ENCODE results near the gene CUL9.

Gene CUL9

DNA sequence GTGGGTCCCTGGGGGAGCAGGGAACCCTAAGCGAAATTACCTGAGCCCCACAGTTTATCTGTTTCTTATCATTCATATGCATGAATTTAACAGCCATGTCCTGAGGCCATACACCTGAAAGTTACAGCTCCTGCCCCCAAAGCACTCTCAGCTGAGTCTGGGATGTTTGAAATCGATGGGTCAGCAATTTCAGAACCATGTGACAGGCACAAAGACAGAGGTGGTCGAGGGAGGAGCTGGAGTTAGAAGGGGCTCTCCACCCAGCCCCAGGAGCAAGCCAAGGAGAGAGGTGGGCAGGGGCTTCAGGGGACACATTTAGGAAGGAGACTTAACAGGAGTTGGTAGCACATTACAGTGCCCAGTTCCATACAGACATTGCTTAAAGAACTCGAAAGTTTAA lies 76.2 kb downstream of the CUL9 start:
- no peak for DNase-seq

DNA sequence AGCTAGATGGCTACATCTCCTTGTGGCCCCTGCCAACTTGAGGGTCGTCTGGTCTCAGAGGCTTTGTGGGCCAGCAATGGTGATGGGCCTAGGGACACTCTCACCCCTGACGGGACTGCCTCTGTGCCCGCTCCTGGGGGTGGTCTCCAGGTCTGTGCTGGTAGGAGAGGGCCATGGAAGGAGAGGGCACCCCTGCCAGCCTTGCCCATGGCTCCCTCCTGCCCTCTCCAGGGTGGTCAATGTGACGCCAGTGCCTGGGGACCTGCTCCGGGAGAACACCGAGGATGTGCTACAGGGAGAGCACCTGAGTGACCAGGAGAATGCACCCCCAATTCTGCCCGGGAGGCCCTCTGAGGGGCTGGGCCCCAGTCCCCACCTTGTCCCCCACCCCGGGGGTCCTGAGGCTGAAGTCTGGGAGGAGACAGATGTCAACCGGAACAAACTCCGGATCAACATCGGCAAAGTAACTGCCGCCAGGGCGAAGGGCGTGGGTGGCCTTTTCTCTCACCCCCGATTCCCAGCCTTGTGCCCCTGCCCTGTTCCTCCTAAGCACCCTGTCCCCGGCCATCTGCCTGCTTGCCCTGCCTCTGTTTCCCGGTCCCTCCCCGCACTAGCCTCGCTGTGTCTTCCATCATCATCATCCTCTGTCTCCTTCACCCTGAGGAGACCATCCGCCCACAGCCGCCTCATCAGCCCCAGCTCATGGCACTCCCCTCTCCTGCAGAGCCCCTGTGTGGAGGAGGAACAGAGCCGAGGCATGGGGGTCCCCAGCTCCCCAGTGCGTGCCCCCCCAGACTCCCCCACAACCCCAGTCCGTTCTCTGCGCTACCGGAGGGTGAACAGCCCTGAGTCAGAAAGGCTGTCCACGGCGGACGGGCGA lies 77.1 kb downstream of the CUL9 start:
- no peak for DNase-seq

DNA sequence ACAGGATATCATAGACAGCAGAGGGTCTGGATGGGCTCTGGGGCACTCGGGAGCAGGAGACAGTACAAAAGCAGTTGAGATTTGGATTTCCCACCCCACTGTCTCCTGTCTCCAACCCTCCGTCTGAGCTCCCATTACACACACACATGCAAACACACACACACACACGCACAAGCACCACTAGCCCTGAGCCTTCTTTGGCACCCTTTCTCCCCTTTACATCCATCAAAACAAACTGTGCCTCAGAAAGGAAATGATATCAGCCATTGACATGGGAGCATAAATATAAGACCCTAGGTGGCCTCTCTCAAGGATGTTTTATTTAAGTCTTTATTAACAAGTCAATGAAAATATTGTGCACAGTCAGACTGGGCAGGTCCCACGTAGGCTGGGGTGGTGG lies 78.8 kb downstream of the CUL9 start:
- DNase-seq: no peak

DNA sequence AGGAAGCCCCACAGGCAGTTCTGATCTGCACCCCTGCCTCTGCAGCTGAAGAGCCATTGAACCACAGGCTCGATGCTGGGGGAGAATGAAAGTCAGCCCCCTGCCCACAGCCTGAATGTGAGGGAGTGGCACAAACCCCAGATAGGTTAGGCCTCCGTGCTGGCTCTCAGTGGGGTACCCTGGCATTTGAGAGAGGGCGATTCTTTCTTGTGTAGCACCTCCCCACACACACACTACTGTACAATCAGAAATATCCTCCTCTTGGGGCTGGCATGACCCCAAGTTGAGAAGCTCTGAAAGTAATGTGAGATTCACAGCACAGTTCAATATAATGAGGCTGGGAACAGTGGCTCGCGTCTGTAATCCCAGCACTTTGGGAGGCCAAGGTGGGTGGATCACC lies 79.2 kb downstream of the CUL9 start:
- DNase-seq: no peak

DNA sequence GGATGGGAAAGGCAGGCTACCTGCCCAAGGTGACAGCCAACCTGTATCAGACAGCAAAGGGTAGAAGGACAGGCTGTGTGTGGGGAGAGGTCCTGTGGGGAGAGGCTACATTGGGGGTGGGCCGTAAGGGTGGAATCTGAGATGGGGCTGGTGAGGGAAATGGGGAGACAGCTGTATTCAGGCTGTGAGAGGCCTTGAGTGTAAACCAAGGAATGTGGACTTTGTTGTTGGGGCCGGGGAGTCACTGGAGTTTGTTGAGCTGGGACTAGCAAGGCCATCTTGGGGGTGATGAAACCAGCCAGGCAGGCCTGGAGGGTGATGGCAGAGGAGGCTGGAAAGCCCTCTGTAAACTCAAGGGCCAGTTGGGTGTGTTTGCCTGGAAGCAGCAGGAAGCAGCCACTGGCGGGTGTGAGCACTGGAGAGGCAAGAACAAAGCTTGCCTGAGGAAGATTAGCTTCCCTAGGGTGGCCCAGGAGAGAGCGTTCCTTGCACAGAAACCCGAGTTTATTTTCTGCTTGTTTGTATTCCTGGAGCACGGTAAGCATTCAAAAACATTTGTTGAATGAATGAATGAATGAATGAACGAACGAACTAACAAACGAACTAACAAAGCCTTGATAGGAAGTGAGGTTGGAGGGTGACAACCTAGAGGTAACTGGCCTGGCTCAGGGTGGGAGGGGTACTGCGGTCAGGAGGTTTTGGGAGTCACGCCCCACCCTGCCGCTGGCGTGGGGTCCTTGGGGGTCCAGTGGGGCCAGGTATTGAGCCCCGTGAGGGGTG lies 80.2 kb downstream of the CUL9 start:
- no peak for DNase-seq

DNA sequence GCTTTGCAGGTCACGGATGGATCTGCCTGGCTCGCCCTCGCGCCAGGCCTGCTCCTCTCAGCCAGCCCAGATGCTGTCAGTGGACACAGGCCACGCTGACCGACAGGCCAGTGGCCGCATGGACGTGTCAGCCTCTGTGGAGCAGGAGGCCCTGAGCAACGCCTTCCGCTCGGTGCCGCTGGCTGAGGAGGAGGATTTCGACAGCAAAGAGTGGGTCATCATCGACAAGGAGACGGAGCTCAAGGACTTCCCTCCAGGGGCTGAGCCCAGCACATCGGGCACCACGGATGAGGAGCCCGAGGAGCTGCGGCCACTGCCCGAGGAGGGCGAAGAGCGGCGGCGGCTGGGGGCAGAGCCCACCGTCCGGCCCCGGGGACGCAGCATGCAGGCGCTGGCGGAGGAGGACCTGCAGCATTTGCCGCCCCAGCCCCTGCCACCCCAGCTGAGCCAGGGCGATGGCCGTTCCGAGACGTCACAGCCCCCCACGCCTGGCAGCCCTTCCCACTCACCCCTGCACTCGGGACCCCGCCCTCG lies 80.9 kb downstream of the CUL9 start:
- DNase-seq: no peak

DNA sequence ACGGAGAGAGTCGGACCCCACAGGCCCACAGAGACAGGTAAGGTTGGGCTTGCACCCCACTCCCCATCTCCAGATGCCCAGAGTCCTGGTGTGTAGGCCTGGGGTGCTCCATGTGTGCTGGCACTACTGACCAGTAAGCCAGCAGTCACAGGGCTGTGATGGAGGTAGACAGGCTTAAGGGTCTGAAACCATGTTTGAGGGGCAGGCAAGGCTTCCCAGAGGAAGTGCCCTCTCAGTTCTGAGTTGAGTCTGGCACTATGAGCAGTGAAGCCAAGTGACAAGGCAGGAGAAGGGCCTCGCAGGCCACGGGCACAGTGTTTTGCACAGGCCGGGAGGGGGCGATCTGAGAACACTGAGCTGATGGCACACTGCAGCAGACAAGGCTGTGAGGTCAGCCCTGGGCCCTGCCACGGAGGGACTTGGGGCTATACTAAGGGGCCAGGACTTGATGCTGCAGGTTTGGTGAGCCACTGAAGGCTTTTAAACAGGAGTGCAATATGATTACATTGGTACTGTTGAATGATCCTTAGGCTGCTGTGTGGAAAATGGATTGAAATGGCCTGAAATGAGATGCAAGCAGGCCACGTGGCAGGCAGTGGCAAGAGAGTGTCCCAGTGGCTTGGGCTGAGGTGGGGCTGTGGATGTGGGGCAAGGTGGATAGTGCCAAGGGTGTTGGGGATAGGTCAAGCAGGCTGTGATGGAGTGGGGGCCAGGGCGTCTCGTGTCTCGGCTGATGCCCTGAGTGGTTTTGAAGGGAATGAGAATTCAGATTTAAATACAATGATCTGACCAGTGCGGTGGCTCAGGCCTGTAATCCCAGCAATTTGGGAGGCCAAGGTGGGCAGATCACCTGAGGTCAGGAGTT lies 81.5 kb downstream of the CUL9 start:
- DNase-seq: no peak

DNA sequence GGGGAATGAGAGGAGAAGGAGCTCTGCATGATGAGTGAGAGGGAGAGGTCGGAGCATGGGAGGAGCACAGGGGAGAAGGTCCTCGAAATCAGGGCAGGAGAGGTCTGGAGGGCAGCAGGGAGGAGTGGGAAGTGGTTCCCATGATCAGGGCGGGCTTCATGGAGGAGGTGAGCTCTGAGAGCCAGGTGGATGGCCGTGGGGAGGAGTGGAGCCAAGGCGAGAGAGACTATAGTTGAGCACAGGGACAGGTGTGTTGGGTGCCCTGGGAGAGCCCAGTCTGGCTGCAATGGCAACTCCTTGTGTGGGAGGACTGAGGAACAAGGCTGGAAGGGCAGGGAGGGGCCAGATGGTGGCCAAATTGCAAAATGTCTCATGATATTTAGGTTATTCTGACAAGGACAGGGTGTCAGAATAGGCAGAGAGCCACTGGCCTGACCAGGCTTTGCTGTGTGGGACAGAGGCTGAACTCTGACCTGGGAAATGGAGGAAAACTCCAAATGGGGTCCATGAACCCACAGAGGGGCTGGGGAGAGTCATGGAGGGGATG lies 82.7 kb downstream of the CUL9 start:
- no peak for DNase-seq

DNA sequence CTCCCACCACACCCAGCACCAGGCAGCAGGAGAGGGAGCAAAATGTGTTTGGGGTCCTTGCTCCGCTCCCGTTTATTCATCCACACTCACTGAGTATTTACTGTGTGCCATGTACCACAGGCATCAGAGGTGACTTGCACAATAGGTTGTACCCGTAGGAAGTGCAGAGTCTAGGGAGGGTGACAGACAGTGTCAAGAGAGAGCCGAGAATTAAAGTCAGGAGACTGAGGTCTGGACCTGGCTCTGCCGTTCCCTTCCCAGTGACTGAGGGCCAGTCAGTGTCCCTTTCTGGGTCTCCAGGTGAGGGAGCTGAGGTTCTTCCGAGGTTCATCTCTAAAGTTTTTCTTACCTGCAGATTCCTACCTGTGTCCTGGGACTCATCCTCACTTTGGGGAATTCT lies 83.6 kb downstream of the CUL9 start:
- DNase-seq: no peak

DNA sequence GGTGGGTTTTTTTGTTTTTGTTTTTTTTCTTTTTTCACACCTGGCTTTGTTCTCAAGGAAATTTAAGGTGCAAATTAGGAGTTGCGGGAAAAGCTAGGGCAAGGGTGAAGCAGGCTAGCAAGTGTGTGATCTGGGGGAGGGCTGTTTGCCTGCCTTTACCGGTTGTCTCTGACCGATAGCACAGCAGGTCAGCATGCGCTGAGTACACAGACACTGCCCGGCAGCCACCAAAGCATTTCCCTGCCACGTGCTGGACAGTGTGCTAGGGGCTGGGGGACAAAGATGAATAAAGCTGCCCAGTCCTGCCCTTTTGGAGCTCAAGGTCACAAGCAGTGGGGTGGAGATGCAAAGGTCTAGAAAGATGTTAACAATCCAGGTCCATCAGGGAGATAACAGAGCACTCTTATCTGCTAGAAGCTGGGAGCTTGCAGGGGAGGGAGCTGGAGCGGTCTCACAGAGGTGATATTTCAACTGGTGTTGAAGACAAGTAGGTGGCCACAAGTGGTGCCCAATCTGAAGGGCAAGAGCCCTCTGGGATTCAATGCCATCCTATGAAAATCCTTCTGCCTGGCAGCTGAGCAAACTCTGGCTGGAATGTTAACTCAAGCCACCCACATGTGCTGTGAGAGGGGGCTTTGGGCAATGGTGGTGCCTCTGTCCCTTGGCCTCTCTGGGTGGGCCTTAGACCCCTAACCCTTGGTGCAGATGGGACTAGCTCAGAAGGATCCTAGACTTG lies 85.8 kb downstream of the CUL9 start:
- DNase-seq: no peak

DNA sequence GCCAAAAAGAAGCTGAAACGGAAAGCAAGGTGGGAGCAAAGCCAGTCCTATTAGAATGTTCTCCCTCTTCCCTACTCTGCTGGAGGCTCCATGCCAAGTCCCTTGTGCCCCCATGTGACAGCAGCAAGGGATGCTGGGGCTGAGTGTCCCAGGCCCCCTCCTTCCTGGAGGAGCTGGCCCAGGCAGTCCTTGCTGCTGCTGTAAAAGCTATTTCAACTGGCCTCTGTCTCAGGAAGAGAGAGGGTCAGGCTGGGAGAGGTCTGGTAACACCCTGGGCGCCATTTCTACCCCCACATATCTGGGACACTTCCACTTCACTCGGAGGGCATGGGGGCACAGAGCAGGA lies 86.3 kb downstream of the CUL9 start:
- no peak for DNase-seq

DNA sequence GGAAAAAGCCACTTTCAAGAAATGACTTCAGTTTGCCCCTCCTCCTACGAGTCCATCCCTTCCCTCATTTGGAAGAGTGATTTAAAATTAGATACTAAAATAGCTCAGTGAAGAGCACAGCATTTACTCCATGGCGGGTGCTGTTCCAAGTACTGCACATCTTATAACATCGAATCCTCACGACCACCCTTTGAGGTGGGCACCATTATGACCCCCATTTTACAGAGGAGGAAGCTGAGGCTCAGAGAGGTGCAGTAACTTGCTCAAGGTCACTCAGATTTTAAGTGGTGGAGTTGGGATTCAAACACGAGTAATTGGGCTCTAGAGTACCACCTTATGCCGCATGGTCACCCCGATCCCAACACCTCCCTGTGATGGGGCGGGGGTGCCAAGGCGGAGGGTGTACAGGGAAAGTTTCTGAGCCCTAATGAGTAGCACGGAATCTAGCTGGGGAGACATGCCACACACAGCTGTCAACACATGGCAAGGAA lies 86.8 kb downstream of the CUL9 start:
- no peak for DNase-seq

DNA sequence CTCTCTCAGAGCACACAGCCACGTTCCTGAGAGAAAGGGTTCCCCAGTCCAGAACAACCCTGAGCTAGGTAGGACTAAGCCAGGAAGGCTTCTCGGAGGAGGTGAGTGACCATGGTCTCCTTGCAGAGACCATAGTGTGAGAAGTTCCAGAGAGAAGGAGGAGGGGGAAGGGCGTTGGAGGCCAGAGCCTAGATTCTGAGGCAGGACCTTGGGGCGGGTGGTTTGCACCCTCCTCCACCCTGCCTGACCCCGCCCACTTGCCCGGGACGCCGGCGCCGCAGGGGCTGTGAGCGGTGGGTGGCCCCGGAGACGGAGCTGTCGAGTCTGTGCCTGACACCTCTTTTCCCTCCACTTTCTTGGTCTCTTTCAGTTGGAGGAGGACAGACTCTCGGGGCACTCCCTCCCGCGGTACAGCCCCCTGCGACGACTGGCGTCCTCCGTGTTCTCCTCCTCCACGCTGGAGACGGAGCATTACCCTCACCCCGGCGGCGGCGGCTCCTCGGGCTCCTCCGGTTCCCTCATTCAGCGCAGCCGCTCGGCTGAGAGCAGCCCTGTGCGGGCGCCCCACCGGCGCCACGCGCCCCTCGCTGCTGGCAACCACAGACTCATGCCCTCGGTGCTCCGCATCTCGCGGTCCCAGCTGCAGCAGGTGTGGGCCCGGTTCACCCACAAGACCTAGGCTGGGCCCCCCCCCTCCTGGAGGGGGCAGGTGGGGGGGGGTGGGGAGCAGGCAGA lies 87.4 kb downstream of the CUL9 start:
- no peak for DNase-seq

DNA sequence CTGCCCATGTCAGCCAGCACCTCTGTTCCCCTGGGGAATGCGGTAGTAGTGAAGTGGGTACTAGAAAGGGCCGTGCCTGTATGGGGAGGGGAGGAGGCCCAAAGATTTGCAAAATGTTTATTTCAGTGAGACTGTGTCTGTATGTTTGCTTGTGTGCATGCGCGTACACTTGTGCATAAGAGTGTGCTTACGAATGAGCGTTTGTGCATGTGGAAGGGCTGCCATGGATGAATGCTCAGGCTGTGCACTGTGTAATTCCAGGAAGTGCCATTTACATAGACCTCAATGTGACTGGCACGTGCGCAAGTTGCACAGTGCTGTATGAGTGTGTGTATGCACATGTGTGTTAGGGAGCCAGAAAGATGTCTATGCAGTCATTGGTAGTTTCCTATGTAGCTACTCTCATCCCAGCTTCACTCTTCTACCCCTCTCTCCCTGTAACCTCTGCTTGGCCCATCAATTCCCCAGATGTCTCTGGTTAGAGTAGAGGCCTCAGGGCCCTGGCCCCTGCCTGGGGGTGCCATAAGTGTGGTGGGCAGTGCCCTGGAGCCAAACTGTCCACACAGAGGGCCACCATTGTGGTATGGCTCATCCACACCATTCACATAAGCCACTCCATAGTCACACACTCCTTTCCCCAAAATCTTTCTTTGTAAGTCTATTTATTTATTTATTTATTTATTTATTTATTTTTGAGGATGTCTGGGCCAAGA lies 89.3 kb downstream of the CUL9 start:
- DNase-seq: no peak

DNA sequence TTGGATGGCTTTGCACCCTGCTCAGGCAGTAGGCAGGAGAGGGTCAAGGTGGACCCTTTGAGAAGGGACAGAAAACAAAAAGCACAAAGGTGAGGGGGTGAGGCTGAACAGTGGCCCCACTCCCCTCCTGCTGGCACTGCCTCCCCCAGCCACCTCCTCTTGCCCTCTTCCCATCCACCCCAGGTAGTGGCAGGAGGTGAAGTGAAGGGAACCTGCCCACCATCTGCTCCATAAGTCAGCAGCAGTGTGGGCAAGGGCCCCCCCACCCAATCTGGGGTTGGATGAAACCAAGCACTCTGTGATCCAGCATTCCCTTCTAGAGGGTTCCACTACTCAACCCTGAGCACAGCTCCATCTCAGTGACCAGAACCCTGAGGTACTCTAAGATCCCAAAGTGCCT lies 89.9 kb downstream of the CUL9 start:
- DNase-seq: no peak

DNA sequence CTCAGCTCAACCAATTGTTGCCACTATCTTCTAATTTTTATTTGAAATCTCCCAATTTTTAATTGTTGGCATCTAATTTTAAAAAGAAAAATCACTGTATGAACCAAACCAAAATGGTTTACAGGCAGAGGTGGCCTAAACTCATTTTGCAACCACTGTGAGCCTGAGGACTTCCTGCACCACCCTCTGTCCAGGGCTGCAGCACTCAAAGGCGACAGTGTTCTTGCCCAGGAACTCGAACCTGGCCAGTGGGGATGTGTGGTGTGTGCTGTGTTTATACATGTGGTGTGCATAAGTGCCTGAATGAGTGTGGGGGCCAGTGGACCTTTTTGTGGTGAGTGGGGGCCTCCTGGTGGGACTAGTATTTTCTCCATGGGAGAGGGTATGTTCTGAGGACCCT lies 91.7 kb downstream of the CUL9 start:
- no peak for DNase-seq

Data from DMS 273 treated with DMSO at 0.1 percent for 48 hours (cell line).